Loucy (cell line): ENCODE data around the gene TUBG1.

Experiments used
- EZH2phosphoT487 ChIP-seq: fragments of 200-600 bp; IDR thresholded peaks from 2 replicates; pipeline ENCODE4 v1.6.1; 2018; ENCODE audit warnings: antibody characterized with exemption, mild to moderate bottlenecking, moderate library complexity, borderline replicate concordance
- TF ChIP-seq, protein P1 (sequence below): fragments of 200-600 bp; sonication (generic); conservative IDR thresholded peaks from 2 replicates; pipeline ENCODE4 v1.5.1; 2014; ENCODE audit warnings: mild to moderate bottlenecking, antibody characterized with exemption, low read length

DNA sequence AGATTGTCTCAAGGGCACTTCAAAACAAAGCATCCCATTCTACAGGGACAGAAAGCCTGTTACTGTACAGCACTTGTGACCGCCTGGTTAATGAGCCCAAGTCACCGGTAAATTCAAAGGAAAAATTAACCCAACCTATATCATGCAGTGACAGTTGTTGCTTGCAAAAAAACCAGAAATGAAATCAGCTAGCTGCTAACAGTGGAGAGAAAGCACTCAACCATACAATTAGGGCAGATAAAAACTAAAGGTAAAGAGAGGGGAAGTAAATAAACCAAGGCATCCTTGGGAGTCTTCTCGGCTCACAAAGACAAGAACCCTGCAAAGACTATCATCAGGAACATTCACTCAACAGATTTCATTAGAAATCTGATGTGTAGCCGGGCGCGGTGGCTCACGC lies 6.2 kb upstream of the TUBG1 start:
- TF ChIP-seq, protein P1, sequence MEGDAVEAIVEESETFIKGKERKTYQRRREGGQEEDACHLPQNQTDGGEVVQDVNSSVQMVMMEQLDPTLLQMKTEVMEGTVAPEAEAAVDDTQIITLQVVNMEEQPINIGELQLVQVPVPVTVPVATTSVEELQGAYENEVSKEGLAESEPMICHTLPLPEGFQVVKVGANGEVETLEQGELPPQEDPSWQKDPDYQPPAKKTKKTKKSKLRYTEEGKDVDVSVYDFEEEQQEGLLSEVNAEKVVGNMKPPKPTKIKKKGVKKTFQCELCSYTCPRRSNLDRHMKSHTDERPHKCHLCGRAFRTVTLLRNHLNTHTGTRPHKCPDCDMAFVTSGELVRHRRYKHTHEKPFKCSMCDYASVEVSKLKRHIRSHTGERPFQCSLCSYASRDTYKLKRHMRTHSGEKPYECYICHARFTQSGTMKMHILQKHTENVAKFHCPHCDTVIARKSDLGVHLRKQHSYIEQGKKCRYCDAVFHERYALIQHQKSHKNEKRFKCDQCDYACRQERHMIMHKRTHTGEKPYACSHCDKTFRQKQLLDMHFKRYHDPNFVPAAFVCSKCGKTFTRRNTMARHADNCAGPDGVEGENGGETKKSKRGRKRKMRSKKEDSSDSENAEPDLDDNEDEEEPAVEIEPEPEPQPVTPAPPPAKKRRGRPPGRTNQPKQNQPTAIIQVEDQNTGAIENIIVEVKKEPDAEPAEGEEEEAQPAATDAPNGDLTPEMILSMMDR = no peak
- no peak for TF ChIP-seq EZH2phosphoT487
